GM12878 (cell line): Measurements from ENCODE around the gene ZNF653. TPM values are rescaled to one million over a fixed set of nuclear protein-coding genes. Genes with fewer than 3 reads are reported as not detected.

Source experiments
- ATAC-seq: fragments of 200-7000 bp; cut with Tn5 transposase; 3 replicates; pipeline ENCODE4 v1.9.1; 2020; ENCODE audit warnings: mild to moderate bottlenecking, moderate library complexity
- BruUV-seq: library from RNA; stranded (reverse); fragments of 400-500 nt; replicated peaks from 2 replicates; lab custom pipeline; 2021; lab: Mats Ljungman, UMichigan
- CTCF ChIA-PET: fragments of 300-600 bp; sonication (Branson Sonifier 250); formaldehyde crosslinking; extraction: SDS; loops from one replicate; lab custom pipeline; 2021; ENCODE audit warnings: inconsistent platforms; lab: Yijun Ruan, JAX
- POLR2A ChIA-PET: fragments of 350-600 bp; formaldehyde crosslinking; extraction: SDS; loops from one replicate; lab custom pipeline; 2021; ENCODE audit warnings: inconsistent platforms; lab: Charles Lee
- RAD21 ChIA-PET: fragments of 300-600 bp; sonication (Branson Sonifier 250); formaldehyde crosslinking; loops from one replicate; lab custom pipeline; 2023; ENCODE audit warnings: antibody characterized with exemption; ENCODE audit not compliant: unreplicated experiment; lab: Charles Lee
- SMC1A ChIA-PET: fragments of 300-600 bp; sonication (Branson Sonifier 250); formaldehyde crosslinking; loops from one replicate; lab custom pipeline; 2023; ENCODE audit not compliant: unreplicated experiment, uncharacterized antibody; lab: Charles Lee
- DNase-seq: peaks from one replicate; pipeline ENCODE4 v3.0.0-alpha.2; 2011; ENCODE audit warnings: low read depth, low spot score
- FAIRE-seq: peaks from 3 replicates; lab custom pipeline; 2011; peaks lifted over from hg19 to GRCh38; lab: Jason Lieb, UNC
- H2AFZ ChIP-seq: 2 replicates; pipeline ENCODE4 v1.6.0; 2011; ENCODE audit warnings: low read depth, low read length, control low read depth; ENCODE audit not compliant: control insufficient read depth
- H3K27ac ChIP-seq: 2 replicates; pipeline ENCODE4 v1.5.1; 2011; ENCODE audit warnings: control low read depth; ENCODE audit not compliant: control insufficient read depth, insufficient read depth
- H3K27me3 ChIP-seq, 2 experiments: replicated peaks in 1 of 2; 2 replicates each; pipeline versions ENCODE4 v1.6.0 to v1.6.1; 2011; ENCODE audit warnings: low read length in 1 of 2; ENCODE audit not compliant: control insufficient read depth in 2 of 2, insufficient read depth in 2 of 2
- H3K36me3 ChIP-seq, 2 experiments: 2 replicates each; pipeline ENCODE4 v1.5.1; 2011; ENCODE audit warnings: low read length in 1 of 2; ENCODE audit not compliant: control insufficient read depth in 2 of 2, insufficient read depth in 2 of 2
- H3K4me1 ChIP-seq: 2 replicates; pipeline ENCODE4 v1.6.1; 2011; ENCODE audit warnings: mild to moderate bottlenecking, low read length, moderate library complexity, mixed read lengths; ENCODE audit not compliant: control insufficient read depth, insufficient read depth
- H3K4me2 ChIP-seq: 2 replicates; pipeline ENCODE4 v1.6.0; 2011; ENCODE audit warnings: control low read depth; ENCODE audit not compliant: control insufficient read depth, insufficient read depth
- H3K4me3 ChIP-seq: fragments of 200-600 bp; sonication (generic); 2 replicates; pipeline ENCODE4 v1.5.1; 2016
- H3K79me2 ChIP-seq: 2 replicates; pipeline ENCODE4 v1.6.0; 2011; ENCODE audit warnings: low read length; ENCODE audit not compliant: control insufficient read depth, insufficient read depth
- H3K9ac ChIP-seq: 2 replicates; pipeline ENCODE4 v1.8.0; 2011; ENCODE audit warnings: low read length, control low read depth, mixed read lengths; ENCODE audit not compliant: control insufficient read depth, insufficient read depth
- H3K9me3 ChIP-seq: replicated peaks from 3 replicates; pipeline ENCODE4 v1.5.1; 2011; ENCODE audit warnings: mild to moderate bottlenecking, low read length; ENCODE audit not compliant: control insufficient read depth, insufficient read depth
- H4K20me1 ChIP-seq: 2 replicates; pipeline ENCODE4 v1.6.0; 2011; ENCODE audit not compliant: control insufficient read depth, insufficient read depth
- BCL3 ChIP-seq: IDR thresholded peaks from 2 replicates; pipeline ENCODE4 v1.6.1; 2011; ENCODE audit warnings: borderline replicate concordance, low read depth, mild to moderate bottlenecking, moderate library complexity, low read length; ENCODE audit not compliant: insufficient read depth, poor library complexity, severe bottlenecking
- CREM ChIP-seq: IDR thresholded peaks from 2 replicates; pipeline ENCODE4 v1.6.1; 2014; ENCODE audit warnings: antibody characterized with exemption, low read depth
- E4F1 ChIP-seq: fragments of 450-650 bp; IDR thresholded peaks from 2 replicates; pipeline ENCODE4 v1.6.1; 2018; ENCODE audit warnings: borderline replicate concordance, mild to moderate bottlenecking; ENCODE audit not compliant: partially characterized antibody
- EZH2 ChIP-seq: IDR thresholded peaks from 2 replicates; pipeline ENCODE4 v1.6.1; 2012; ENCODE audit warnings: low read depth, mild to moderate bottlenecking, control low read depth, inconsistent platforms, low read length, borderline replicate concordance; ENCODE audit not compliant: control insufficient read depth
- HSF1 ChIP-seq: fragments of 150-350 bp; IDR thresholded peaks from 2 replicates; pipeline ENCODE4 v1.6.1; 2014; ENCODE audit warnings: mild to moderate bottlenecking, low read depth, low read length
- IRF4 ChIP-seq: IDR thresholded peaks from 2 replicates; pipeline ENCODE4 v1.6.1; 2011; ENCODE audit warnings: low read depth, low read length
- MYC ChIP-seq: IDR thresholded peaks from 2 replicates; pipeline ENCODE4 v1.6.1; 2011; ENCODE audit warnings: mild to moderate bottlenecking, low read length, moderate library complexity, inconsistent platforms; ENCODE audit not compliant: insufficient read depth, insufficient replicate concordance, insufficient read length, severe bottlenecking
- NRF1 ChIP-seq: conservative IDR thresholded peaks from 2 replicates; pipeline ENCODE4 v1.6.1; 2011; ENCODE audit warnings: mild to moderate bottlenecking, low read depth, low read length, improper control_type of control experiment
- PML ChIP-seq: IDR thresholded peaks from 2 replicates; pipeline ENCODE4 v1.6.1; 2012; ENCODE audit warnings: low read length, inconsistent platforms
- RB1 ChIP-seq: fragments of 450-650 bp; formaldehyde crosslinking; IDR thresholded peaks from 2 replicates; pipeline ENCODE4 v1.6.1; 2017; ENCODE audit warnings: mild to moderate bottlenecking, borderline replicate concordance
- SREBF2 ChIP-seq: IDR thresholded peaks from 2 replicates; pipeline ENCODE4 v1.6.1; 2012; ENCODE audit warnings: mild to moderate bottlenecking, low read length
- WGBS: methylation state at CpG from one replicate; pipeline ENCODE4 v1.1.6; 2016; ENCODE audit warnings: low lambda C conversion rate; ENCODE audit not compliant: insufficient replicate concordance, insufficient coverage; ENCODE audit errors: missing lambda C conversion rate; 5-methylcytosine and 5-hydroxymethylcytosine counted together
- in situ Hi-C: fragments of 300-500 bp; cut with MboI; formaldehyde crosslinking; loops from 9 replicates; pipeline ENCODE4 v1.14.3; 2018; ENCODE audit warnings: mixed read lengths
- intact Hi-C: fragments of 100-400 bp; cut with micrococcal nuclease; formaldehyde crosslinking; loops from one replicate; pipeline ENCODE4 v1.14.2; 2022; ENCODE audit not compliant: unreplicated experiment
- polyA plus RNA-seq, 11 experiments: library from polyadenylated mRNA; depleted of rRNA in 4 of 11; unstranded in 6 of 11; stranded (reverse) in 5 of 11; fragments of >200 nt; fragmentation: Nextera tagmentation in 4 of 11; fragmentation: Illumina TruSeq in 1 of 11; extraction: Ambion mirVana in 4 of 11; extraction: Trizol in 1 of 11; gene quantifications; 1 replicate in 1 of 11; 2 replicates in 10 of 11; pipeline versions ENCODE4 v1.2.1 to v1.2.3, GENCODE V29; 2011 to 2016; ENCODE audit warnings: inconsistent platforms in 2 of 11, missing spikeins in 2 of 11, low read depth in 1 of 11
- total RNA-seq, 4 experiments: library from RNA; depleted of rRNA in 3 of 4; stranded (reverse); fragments of >200 nt in 3 of 4; fragmentation: Illumina TruSeq in 1 of 4; extraction: Trizol in 1 of 4; gene quantifications; 2 replicates each; pipeline versions ENCODE4 v1.2.1 to v1.2.3, GENCODE V29; 2013 to 2021
- TF ChIP-seq, protein P1 (sequence below): IDR thresholded peaks from 2 replicates; pipeline ENCODE4 v1.6.1; 2011; ENCODE audit warnings: borderline replicate concordance, low read depth, mild to moderate bottlenecking, moderate library complexity, mixed read lengths, low read length; ENCODE audit not compliant: insufficient read depth; ENCODE audit errors: extremely low read length
- TF ChIP-seq, protein P2 (sequence below): IDR thresholded peaks from 2 replicates; pipeline ENCODE4 v1.6.1; 2012; ENCODE audit warnings: mild to moderate bottlenecking, low read depth, low read length

The ZNF653 gene
- total and polyA plus RNA-seq, 10 of the 15 experiments (the other 5 are each of a cell fraction or from before 2014, with no cell fraction given), result 2.2 to 13.2 (median 6.7) TPM; not detected in 2

GRCh38 chr19:11473725-11474124 is 31.9 kb downstream of the ZNF653 start:
- SMC1A ChIA-PET, result interaction anchor here (1.6 kb wide), 1 partner anchor 9 kb away, joined by 5 read pairs; no protein-coding TSS in a partner anchor
- 2% methylated on average over 4 of the region's 4 CpGs for WGBS
- peak; percentile 54; the same call in 2 of the 3 replicates for ATAC-seq
- CTCF ChIA-PET, result interaction anchor here (1.0 to 1.9 kb wide), 2 partner anchors 11 to 93 kb away, joined by 3 to 9 read pairs; no protein-coding TSS in a partner anchor
- Histone ChIP-seq H3K36me3 (no peaks in the 10 kb centered on the region), H4K20me1 (no peaks in the 10 kb centered on the region), H3K9ac (no peak overlapping the region), H3K4me3 (no peak overlapping the region), H3K4me2 (no peak overlapping the region), H3K27me3 (no peaks in the 10 kb centered on the region; a peak in 1 of 4 replicates), H2AFZ (no peak overlapping the region), H3K9me3 (no peaks in the 10 kb centered on the region), H3K79me2 (no peaks in the 10 kb centered on the region), H3K27ac (no peak overlapping the region), H3K4me1 (peaks cover 2% of the 10 kb centered on the region; the same call in 1 of the 2 replicates)
- no TSS peak for BruUV-seq
- no peak for FAIRE-seq
- POLR2A ChIA-PET, result interaction anchor here (0.6 kb wide), 1 partner anchor 60 kb away, joined by 3 read pairs; no protein-coding TSS in a partner anchor
- in situ Hi-C loops, result loop anchor here (10.0 kb wide), 1 partner anchor 179 kb away; the partner anchor contains the start of gene TSPAN16
- intact Hi-C loops, result no loop called here
- RAD21 ChIA-PET, result no interaction called here
- no peak for DNase-seq
- no peak for TF ChIP-seq IRF4
- TF ChIP-seq, protein P1, sequence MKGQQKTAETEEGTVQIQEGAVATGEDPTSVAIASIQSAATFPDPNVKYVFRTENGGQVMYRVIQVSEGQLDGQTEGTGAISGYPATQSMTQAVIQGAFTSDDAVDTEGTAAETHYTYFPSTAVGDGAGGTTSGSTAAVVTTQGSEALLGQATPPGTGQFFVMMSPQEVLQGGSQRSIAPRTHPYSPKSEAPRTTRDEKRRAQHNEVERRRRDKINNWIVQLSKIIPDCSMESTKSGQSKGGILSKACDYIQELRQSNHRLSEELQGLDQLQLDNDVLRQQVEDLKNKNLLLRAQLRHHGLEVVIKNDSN, result no peak
- no peak for TF ChIP-seq MYC
- TF ChIP-seq, protein P2, sequence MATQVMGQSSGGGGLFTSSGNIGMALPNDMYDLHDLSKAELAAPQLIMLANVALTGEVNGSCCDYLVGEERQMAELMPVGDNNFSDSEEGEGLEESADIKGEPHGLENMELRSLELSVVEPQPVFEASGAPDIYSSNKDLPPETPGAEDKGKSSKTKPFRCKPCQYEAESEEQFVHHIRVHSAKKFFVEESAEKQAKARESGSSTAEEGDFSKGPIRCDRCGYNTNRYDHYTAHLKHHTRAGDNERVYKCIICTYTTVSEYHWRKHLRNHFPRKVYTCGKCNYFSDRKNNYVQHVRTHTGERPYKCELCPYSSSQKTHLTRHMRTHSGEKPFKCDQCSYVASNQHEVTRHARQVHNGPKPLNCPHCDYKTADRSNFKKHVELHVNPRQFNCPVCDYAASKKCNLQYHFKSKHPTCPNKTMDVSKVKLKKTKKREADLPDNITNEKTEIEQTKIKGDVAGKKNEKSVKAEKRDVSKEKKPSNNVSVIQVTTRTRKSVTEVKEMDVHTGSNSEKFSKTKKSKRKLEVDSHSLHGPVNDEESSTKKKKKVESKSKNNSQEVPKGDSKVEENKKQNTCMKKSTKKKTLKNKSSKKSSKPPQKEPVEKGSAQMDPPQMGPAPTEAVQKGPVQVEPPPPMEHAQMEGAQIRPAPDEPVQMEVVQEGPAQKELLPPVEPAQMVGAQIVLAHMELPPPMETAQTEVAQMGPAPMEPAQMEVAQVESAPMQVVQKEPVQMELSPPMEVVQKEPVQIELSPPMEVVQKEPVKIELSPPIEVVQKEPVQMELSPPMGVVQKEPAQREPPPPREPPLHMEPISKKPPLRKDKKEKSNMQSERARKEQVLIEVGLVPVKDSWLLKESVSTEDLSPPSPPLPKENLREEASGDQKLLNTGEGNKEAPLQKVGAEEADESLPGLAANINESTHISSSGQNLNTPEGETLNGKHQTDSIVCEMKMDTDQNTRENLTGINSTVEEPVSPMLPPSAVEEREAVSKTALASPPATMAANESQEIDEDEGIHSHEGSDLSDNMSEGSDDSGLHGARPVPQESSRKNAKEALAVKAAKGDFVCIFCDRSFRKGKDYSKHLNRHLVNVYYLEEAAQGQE, result no peak
- no peak for TF ChIP-seq BCL3
- no peak for TF ChIP-seq E4F1
- TF ChIP-seq HSF1, result no peak
- no peak for TF ChIP-seq CREM
- no peak for TF ChIP-seq EZH2
- no peak for TF ChIP-seq PML
- no peak for TF ChIP-seq NRF1
- no peak for TF ChIP-seq RB1
- TF ChIP-seq SREBF2, result no peak
